NCI-H2107 treated with DMSO at 0.1 percent for 48 hours (cell line): ENCODE measurements around the gene CSF1.
"Not testable (repeated sequence)": the region's sequence is repeated elsewhere in the genome, so short reads cannot be mapped to it uniquely, and the experiment has no call there.

Source experiments
- DNase-seq: peaks from one replicate; lab custom pipeline; 2025; ENCODE audit not compliant: unreplicated experiment; lab: John Stamatoyannopoulos, UW

The CSF1 gene, protein sequence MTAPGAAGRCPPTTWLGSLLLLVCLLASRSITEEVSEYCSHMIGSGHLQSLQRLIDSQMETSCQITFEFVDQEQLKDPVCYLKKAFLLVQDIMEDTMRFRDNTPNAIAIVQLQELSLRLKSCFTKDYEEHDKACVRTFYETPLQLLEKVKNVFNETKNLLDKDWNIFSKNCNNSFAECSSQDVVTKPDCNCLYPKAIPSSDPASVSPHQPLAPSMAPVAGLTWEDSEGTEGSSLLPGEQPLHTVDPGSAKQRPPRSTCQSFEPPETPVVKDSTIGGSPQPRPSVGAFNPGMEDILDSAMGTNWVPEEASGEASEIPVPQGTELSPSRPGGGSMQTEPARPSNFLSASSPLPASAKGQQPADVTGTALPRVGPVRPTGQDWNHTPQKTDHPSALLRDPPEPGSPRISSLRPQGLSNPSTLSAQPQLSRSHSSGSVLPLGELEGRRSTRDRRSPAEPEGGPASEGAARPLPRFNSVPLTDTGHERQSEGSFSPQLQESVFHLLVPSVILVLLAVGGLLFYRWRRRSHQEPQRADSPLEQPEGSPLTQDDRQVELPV

DNA sequence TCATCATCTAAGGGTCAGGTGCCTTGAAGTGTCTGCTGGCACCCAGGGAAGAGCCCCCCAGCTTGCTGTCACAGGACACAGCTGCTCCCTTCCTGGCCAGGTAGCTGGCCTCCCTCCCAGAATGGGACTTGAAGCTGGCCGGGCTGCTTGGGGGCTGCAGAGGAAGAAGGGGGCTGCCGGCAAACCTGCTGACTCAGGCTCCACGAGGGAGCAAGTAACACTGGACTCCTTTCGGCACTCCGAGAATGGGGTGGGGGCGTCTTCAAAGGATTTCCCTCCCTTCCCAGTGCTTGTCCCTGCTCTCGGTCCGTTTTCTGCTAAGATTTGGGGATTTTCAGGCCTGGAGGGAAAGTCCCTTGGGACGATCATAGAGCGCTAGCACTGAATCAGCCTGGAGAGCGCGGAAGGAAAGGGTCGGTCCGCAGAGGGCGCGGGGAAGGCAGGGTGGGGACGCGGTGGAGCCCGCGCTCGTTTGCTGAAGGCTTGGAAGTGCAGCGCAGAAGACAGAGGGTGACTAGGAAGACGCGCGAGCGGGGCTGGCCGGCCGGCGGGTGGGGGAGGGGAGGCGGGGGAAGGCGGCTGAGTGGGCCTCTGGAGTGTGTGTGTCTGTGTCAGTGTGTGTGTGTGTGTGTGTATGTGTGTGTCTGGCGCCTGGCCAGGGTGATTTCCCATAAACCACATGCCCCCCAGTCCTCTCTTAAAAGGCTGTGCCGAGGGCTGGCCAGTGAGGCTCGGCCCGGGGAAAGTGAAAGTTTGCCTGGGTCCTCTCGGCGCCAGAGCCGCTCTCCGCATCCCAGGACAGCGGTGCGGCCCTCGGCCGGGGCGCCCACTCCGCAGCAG lies at the start of gene CSF1:
CSF1 (plus strand) TSS at position 727 of the 840 bp plus-strand sequence. CDS start 175 bp downstream, outside the sequence.
- DNase-seq = no peak

DNA sequence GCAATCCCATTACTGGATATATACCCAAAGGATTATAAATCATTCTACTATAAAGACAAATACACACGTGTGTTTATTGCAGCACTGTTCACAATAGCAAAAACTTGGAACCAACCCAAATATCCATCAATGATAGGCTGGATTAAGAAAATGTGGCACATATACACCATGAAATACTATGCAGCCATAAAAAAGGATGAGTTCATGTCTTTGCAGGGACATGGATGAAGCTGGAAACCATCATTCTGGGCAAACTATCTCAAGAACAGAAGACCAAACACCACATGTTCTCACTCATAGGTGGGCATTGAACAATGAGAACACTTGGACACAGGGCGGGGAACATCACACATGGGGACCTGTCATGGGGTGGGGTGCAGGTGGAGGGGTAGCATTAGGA lies 49.0 kb upstream of the CSF1 start:
- DNase-seq = not testable (repeated sequence)

DNA sequence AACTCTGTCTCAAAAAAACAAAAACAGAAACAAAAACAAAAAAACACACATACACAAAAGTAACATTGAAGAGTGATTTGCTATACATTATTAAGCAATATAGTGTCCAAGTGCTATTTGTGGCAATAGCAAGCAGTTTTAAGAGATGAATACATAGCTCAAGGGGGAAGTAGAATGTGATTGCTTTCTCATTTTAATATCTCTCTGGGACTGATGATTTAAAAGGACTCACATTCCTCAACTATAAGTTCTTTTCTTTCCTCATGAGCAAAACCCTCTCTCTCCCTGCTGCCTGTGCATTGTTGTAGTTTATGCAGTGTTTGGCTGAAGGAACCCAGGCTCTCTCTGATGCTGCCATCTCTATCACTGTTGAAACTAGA lies 47.0 kb upstream of the CSF1 start:
- no peak for DNase-seq

DNA sequence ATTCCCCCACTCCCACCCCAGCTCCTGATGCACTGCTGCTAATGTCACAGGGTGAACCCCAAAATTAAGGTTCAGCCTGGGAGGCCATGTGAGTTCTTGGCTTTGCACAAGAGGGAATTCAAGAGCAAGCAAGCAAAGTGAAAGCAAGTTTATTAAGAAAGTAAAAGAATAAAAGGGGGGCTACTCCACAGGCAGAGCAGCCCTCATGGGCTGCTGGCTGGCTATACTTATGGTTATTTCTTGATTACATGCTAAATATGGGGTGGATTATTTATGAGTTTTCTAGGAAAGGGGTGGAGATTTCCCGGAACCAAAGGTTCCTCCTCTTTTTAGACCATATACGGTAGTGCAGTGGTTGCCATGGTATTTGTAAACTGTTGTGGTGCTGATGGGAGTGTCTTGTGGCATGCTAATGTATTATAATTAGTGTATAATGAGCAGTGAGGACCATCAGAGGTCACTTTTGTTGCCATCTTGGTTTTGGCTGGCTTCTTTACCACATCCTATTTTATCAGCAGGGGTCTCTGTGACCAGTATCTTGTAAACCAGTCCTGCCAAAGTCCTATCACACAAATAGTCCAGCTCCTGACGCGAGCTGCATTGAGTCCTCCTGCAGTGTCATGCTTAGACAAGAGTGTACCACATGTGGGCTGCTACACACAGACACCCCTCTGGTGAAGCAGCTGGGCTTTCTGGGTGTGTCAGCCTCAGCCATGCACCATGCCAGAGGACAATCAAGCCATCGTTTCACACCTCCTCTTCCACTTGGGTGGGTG lies 46.4 kb upstream of the CSF1 start:
- no peak for DNase-seq

DNA sequence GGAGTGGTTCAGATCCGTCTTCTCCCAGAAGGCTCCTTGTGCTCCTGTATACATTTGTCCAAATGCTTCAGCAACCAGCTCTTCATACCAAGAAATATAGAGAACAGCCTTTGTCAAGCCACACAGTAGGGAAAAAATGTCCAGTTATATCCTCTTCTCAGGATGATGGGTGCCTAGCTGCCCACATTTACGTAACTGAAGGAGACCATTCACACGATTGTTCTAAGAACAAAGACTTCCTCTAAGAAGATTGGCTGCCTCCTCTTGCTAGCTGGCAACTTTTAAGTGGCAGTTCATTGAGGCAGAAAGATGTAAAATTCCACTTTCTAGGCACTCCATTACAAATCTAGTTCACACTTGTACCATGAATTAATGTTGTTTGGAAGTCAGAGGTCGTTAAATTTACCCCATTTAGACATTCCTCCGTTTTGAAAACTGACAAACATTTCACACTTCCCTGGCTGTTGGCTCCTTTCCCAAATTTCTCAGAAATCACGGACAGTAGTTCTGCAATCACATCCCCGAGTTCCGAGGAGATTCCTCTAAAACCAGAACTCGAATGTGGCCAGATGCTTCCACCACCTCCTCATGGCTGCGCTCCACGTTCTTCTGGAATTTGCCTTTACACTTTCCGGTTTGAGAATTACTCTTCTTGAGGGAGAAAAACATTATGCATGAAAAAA lies 45.6 kb upstream of the CSF1 start:
- DNase-seq = no peak

DNA sequence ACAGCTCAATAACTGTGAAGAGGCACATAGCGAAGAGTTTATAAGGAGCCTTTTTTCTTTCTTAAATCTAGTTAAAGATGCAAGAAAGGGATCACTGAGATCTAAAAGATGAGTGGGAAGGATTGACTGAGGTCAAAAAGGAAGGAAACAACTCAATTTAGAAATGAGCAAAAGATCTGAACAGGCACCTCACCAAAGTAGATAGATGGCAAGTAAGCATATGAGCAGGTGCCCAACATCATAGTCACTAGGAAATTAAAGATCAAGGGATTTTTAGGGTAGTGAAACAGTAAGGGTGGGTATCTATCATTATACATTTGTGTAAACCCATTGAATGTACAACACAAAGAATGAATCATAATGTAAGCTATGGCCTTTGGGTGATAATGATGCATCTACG lies 44.6 kb upstream of the CSF1 start:
- no peak for DNase-seq

DNA sequence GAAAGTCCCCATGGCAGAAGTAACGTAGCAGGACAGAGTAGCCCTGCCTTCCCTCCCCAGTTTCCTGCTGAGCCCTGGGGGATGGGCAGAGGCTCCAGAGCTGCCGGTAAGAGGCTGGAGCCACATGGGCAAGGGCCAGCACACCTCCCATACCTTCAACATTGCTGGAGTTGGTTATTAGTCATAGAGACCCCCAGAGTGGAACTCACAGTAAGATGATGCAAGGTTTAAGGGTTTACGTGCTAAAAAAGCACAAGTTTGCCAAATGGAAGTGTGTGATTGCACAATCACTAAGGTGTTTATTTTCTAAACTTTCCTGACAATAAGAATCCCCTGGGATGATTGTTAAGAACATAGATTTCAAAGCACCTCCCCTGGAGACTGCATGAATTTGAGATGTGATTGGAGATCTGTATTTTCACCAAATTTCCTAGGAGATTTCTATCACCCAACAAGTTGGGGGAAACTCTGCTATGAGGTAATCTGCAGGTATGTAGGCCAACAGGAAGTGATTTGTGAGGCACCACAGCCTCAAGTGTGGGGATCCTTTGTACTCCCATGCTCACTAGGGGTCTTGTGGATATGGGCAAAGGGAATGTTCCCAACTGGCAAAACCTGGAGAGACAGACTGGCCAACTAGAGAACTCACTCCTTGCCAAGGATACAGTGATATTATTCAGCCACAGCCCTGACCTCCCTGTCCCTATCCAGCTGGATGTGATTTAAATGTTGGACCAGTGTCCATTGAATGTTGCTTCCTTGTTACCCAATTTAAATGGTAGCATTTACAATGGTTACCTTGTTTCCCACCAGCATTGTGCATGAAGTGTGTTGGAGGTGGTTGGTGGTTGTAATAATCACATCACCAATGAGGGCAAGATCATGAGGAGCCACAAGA lies 37.1 kb upstream of the CSF1 start:
- no peak for DNase-seq

DNA sequence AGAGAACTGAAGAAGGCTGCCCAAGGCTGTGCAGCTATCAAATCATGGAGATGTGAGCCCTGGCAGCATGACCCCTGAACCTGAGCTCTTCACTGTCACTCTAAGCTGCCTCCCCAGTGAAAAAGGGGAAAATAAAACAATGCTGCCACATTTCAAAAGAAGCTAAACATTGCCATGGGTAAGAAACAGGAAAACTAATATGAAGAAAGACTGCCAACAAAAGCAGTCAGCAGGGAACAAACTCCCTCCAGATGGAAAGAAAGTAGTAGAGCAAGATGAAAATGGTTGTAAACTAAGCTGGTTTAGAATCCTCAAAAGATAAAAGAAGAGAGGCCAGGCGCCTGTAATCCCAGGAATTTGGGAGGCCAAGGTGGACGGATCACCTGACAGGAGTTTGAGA lies 36.2 kb upstream of the CSF1 start:
- no peak for DNase-seq

DNA sequence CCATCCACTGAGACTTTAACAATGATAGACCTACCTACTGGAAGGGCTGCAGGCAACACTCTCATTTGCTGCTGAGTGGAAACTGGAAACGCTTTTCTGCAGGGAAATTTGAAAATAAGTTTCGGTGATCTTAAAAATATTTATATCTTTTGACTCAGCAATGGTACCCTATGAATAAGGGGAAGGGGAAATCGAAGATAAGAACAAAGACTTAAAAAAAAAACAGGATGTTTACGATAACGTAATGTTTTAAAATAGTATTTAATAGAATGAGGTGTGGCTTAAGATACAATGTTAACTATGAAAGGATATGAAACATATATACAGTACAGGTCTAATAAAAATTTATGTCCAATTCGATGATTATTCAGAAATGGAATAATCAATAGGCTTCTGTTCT lies 34.8 kb upstream of the CSF1 start:
- no peak for DNase-seq

DNA sequence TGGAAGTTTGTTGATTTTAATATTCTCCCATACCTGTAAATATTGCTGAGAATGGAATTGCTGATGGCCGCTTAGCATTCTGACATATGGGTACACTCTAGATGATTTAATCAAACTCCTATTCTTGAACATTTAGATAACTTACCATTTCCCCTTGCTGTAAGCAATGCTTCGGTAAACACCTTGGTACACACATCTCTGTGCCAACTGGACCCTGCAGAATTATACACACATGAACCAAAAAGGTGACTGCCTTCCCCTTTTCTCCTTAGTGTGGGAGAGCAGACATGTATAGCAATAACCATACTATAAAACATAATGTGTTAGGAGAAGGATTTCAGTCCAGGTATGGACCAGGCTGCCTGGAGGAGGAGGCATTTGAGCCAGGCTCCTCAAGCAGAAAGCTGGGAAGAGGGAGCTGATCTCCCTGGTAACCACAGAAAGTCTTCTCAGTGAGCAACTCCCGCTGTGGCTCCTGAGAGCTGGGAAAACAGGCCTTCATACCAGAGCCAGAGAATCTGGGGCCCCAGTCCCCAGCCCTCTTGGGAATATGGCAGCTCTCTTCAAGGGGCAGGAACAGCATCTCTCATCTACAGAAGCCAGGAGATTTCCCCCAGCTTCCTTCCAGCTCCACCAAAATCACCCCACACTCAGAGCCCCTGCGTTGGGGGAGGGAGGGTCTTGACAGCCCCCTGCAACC lies 33.9 kb upstream of the CSF1 start:
- DNase-seq = no peak

DNA sequence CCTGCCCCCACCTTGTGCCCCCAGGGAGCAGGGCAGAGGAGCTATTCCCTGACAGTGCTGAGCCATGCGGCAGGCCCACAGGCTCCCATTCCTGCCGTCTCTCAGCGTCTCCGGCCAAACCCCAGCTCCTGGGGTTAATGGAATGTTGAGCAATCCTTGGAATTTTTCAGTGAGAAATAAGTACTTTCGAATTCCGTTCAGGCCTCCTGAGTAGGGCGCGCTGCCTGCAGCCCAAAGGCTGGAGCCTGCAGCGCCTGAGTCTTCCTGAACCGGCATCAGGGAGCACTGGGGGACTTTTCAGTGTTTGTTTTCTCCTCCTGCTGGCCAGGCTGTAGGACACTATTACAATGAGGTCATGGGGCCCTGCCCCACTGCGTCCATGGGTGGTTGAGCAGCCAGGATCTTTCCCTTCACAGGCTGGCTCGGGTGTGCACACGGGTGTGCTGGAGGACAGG lies 33.3 kb upstream of the CSF1 start:
- no peak for DNase-seq

DNA sequence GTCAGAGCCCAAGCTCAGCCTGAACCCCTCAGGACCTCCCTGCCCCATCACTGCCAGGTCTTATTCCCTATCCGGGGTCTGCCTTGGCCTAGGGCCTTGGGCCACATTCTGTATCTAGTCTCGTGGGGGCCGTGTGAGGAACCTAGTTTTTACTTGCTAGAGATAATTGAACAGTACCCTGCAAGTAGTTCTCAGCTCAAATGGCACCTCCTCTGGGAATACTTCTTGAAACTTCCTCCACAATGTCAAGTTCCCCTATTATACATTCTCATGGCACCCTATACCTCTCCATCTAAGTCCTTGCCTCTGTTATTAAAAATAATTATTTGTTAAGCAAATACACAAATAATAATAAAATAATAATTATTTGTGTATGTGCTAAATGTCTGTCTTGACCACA lies 32.9 kb upstream of the CSF1 start:
- DNase-seq = no peak

DNA sequence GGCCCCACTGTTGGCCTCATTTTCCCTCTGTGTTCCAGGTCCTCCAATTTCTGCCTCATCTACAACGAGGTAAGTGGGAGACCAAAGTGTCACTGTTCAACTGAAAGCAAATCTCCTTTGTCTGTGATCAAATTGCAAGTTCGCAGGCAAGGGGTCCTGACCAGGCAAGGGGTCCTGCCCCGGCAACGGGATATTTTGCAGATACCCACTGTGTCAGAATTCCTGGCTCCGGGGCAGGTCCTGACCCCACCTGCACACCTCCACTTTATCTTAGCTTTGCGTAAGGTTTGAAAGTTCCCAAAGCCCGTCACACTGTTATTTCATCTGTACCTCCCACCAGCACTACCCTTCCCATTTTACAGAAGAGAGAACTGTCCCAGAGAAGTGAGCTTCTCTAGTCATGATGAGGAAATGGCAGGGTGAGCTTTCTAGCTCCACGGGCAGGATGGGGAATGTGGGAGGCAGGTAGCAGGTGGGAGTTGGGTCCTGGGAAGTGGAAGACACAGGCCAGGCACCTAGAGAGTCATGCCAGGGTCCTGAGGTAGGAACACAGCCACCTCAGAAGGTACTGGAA lies 32.0 kb upstream of the CSF1 start:
- no peak for DNase-seq

DNA sequence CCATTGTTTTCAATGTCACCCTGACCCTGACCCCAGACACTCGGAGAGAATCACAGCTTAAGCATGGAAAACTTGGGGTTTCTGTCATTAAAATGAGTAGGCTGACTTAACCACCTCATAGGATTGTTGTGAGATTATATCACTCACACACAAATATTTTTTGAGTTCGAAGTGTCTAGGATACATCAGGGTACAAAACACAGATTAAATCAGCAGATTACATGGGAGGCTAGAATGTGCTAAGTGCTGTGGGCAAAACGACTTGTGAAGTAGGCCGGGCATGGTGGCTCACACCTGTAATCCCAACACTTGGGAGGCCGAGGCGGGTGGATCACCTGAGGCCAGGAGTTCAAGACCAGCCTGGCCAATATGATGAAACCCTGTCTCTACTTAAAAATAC lies 31.3 kb upstream of the CSF1 start:
- DNase-seq = not testable (repeated sequence)

DNA sequence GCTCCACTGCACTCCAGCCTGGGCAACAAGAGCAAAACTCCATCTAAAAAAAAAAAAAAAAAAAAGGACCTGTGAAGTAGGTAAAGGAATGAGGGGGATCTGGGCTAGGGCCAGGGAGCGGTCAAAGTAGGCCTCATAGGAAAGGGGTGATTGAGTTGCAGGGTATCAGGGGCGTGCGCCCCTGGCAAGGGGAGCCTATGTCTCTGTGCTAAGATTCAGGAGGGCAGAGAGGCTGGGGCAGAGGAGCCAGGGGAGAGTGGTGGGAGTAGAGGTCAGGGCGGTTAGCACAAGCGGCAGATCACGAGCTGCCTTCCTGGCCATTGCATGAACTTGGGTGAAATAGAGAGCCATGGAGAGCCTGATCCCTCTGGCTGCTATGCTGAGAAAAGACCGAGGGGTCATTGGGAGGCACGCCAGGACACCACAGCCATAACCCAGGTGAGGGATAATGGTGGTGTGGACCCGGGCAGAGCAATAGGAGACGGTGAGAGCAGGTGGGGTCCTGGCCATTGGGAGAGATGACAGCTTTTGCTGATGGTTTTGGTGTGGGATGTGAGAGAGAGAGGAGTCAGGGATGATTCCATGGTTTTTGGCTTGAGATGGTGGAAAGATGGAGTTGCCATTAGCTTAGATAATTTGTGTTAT lies 30.6 kb upstream of the CSF1 start:
- DNase-seq = no peak

DNA sequence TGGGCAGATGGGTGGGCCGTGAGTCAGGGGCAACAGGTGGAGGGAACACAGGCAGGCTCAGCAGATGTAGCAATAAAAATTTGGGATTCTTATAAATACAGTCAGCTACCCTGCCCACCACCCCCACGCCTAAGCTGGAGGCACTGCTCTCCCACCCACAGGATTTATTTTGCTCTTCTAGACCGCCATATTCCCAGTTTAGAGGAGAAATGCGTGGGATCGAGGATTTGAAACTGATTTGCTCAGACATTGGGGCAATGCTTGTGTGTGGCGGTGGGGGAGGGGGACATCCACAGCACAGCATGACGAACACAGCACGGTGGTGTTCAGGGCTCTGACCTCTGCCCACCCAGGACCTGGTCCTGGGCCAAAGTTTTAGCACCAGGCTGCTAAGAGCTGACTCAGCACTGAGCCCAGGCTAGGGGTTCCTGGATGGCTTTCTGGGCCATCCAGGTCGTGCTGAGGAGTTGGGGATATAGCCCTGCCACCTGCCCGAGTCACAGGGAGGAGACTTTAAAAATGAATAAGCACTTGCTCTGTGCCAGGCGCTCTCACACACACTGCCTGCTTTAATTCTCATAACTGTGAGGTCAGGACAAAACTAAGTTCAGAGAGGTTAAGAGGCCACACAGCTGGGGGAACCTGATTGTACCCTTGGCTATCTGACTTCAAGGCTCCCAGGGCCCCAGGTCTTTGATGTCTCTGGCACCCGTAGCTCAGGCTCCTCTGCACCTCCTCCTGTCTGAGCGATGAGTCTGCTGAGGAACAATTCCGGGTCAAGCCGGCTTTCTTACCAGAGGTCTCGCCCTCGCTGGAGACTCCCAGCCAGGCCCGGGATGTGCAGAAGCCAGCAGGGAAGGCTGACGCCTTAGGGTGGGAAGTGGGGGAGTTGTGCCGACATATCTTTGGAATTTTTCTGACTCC lies 29.4 kb upstream of the CSF1 start:
- DNase-seq = no peak

DNA sequence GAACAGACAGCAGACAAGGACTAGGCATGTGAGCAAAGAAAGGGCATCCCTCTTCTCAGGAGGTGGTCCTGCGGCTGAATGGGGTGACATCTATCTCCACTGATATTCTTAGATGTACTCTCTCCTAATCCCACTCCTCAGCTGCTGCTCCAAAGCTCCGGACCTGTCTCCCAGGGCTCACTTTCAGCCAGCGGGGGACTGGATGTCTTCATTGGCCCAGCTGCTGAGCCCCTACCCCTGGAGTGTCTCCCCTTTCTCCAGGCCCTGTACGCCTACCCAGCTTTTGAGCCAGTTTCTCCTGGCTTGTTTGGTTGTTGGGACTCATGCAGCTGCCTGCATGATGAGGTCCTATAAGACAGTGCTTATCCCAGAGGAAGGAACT lies 28.8 kb upstream of the CSF1 start:
- no peak for DNase-seq
